ENCODE results near the gene PUM2. TPM values are rescaled to one million over a fixed set of nuclear protein-coding genes. Genes with fewer than 3 reads are reported as not detected.
"Not testable (repeated sequence)": the region's sequence is repeated elsewhere in the genome, so short reads cannot be mapped to it uniquely, and the experiment has no call there.

PUM2 gene
- total and polyA plus RNA-seq, 4 donors, result 27.4 to 145 (median 51.0) TPM

- no peak for TF ChIP-seq CTCF (IDR thresholded peaks at IDR 0.05; ENCODE audit: control extremely low read depth, extremely low read depth)
- 78 to 88% methylated on average over 3 of the region's 3 CpGs for WGBS, 2 donors
- Histone ChIP-seq H3K36me3 (ENCODE audit: control insufficient read depth in 4 of 4, insufficient read depth in 4 of 4, low read length in 4 of 4) (peaks cover 6 to 41% (median 21%) of the 10 kb centered on the region in 4 donors), H3K9ac (ENCODE audit: insufficient read depth in 1 of 2, low read length in 2 of 2) (no peak overlapping the region), H3K9me3 (ENCODE audit: control insufficient read depth in 4 of 4, insufficient read depth in 3 of 4, low read length in 3 of 4) (no peaks in the 10 kb centered on the region), H3K4me1 (ENCODE audit: control insufficient read depth in 5 of 5, insufficient read depth in 5 of 5, low read length in 5 of 5) (peaks cover 0 to 12% (median 5%) of the 10 kb centered on the region in 5 donors), H3K27me3 (ENCODE audit: control insufficient read depth in 3 of 3, insufficient read depth in 3 of 3, low read length in 2 of 3) (no peaks in the 10 kb centered on the region), H3K27ac (ENCODE audit: low read depth in 1 of 2, low read length in 1 of 2) (no peak overlapping the region), H3K4me3 (no peak overlapping the region)
- ATAC-seq (ENCODE audit: insufficient read depth, low FRiP score), result no peak
- DNase-seq, result peak; percentile 86 to 95 (median 90)
These were observed 67.6 kb downstream of the PUM2 start for GRCh38 chr2:20282916-20283592.

GRCh38 chr2:20281876-20282275 lies 68.8 kb downstream of the PUM2 start:
- DNase-seq (no peak), ATAC-seq (ENCODE audit: insufficient read depth, low FRiP score) (no peak)
- Histone ChIP-seq H3K27ac (ENCODE audit: low read depth in 1 of 2, low read length in 1 of 2) (no peak overlapping the region), H3K4me1 (ENCODE audit: control insufficient read depth in 5 of 5, insufficient read depth in 5 of 5, low read length in 5 of 5) (peaks cover 0 to 12% (median 5%) of the 10 kb centered on the region in 5 donors), H3K36me3 (ENCODE audit: control insufficient read depth in 4 of 4, insufficient read depth in 4 of 4, low read length in 4 of 4) (peaks cover 6 to 36% (median 18%) of the 10 kb centered on the region in 4 donors), H3K9ac (ENCODE audit: insufficient read depth in 1 of 2, low read length in 2 of 2) (no peak overlapping the region), H3K9me3 (ENCODE audit: control insufficient read depth in 4 of 4, insufficient read depth in 3 of 4, low read length in 3 of 4) (no peaks in the 10 kb centered on the region), H3K27me3 (ENCODE audit: control insufficient read depth in 3 of 3, insufficient read depth in 3 of 3, low read length in 2 of 3) (no peaks in the 10 kb centered on the region), H3K4me3 (no peak overlapping the region)
- TF ChIP-seq CTCF (IDR thresholded peaks at IDR 0.05; ENCODE audit: control extremely low read depth, extremely low read depth), result no peak
- WGBS, 2 donors, result 43 to 63% methylated on average over 2 of the region's 2 CpGs

GRCh38 chr2:20273042-20273441 lies 77.6 kb downstream of the PUM2 start:
- no peak overlapping the region for H3K27ac ChIP-seq (ENCODE audit: low read depth in 1 of 2, low read length in 1 of 2)
- no peaks in the 10 kb centered on the region for H3K27me3 ChIP-seq (ENCODE audit: control insufficient read depth in 3 of 3, insufficient read depth in 3 of 3, low read length in 2 of 3)
- no peaks in the 10 kb centered on the region for H3K9me3 ChIP-seq (ENCODE audit: control insufficient read depth in 4 of 4, insufficient read depth in 3 of 4, low read length in 3 of 4)
- no peak overlapping the region for H3K9ac ChIP-seq (ENCODE audit: insufficient read depth in 1 of 2, low read length in 2 of 2)
- H3K4me3 ChIP-seq, result no peak overlapping the region
- DNase-seq (no peak), ATAC-seq (ENCODE audit: insufficient read depth, low FRiP score) (no peak)
- WGBS, 2 donors, result 91% methylated on average over 4 of the region's 4 CpGs
- TF ChIP-seq CTCF (IDR thresholded peaks at IDR 0.05; ENCODE audit: control extremely low read depth, extremely low read depth), result no peak
- no peaks in the 10 kb centered on the region for H3K4me1 ChIP-seq (ENCODE audit: control insufficient read depth in 5 of 5, insufficient read depth in 5 of 5, low read length in 5 of 5)
- peaks cover 2 to 11% (median 3%) of the 10 kb centered on the region in 4 donors for H3K36me3 ChIP-seq (ENCODE audit: control insufficient read depth in 4 of 4, insufficient read depth in 4 of 4, low read length in 4 of 4)

- 90 to 94% methylated on average over 6 of the region's 6 CpGs for WGBS, 2 donors
These were observed 82.3 kb downstream of the PUM2 start for GRCh38 chr2:20268317-20268716.

More at GRCh38 chr2:20268317-20268716, 82.3 kb downstream of the PUM2 start:
- H3K9ac ChIP-seq (ENCODE audit: insufficient read depth in 1 of 2, low read length in 2 of 2); H3K4me1 ChIP-seq (ENCODE audit: control insufficient read depth in 5 of 5, insufficient read depth in 5 of 5, low read length in 5 of 5); H3K4me3 ChIP-seq; DNase-seq; H3K9me3 ChIP-seq (ENCODE audit: control insufficient read depth in 4 of 4, insufficient read depth in 3 of 4, low read length in 3 of 4); ATAC-seq (ENCODE audit: insufficient read depth, low FRiP score); H3K27me3 ChIP-seq (ENCODE audit: control insufficient read depth in 3 of 3, insufficient read depth in 3 of 3, low read length in 2 of 3); H3K27ac ChIP-seq (ENCODE audit: low read depth in 1 of 2, low read length in 1 of 2): not testable (repeated sequence)
- peaks cover 2 to 17% (median 7%) of the 10 kb centered on the region in 4 donors for H3K36me3 ChIP-seq (ENCODE audit: control insufficient read depth in 4 of 4, insufficient read depth in 4 of 4, low read length in 4 of 4)

Data from lung (tissue), 12 donors.